IMR-90 (cell line): ENCODE data around the gene SEMA5A. TPM values are rescaled to one million over a fixed set of nuclear protein-coding genes. Genes with fewer than 3 reads are reported as not detected.

Experiments used
- ATAC-seq: fragments of 200-7000 bp; cut with Tn5 transposase; 2 replicates; pipeline ENCODE4 v1.9.1; 2020; ENCODE audit warnings: low read depth, mild to moderate bottlenecking, moderate library complexity
- BruUV-seq: library from RNA; stranded (reverse); fragments of 400-500 nt; replicated peaks from 2 replicates; lab custom pipeline; 2021; lab: Mats Ljungman, UMichigan
- CTCF ChIA-PET: fragments of 300-600 bp; formaldehyde crosslinking; extraction: SDS; loops from one replicate; lab custom pipeline; 2021; ENCODE audit warnings: antibody characterized with exemption; lab: Yijun Ruan, JAX
- POLR2A ChIA-PET: fragments of 300-600 bp; sonication (Branson Sonifier 250); formaldehyde crosslinking; loops from one replicate; lab custom pipeline; 2022; ENCODE audit warnings: antibody characterized with exemption; ENCODE audit not compliant: unreplicated experiment; lab: Charles Lee
- DNase-seq: peaks from one replicate; pipeline ENCODE4 v3.0.0; 2013
- H2AFZ ChIP-seq: replicated peaks from 2 replicates; pipeline ENCODE3; 2013; ENCODE audit warnings: low read length, mild to moderate bottlenecking; ENCODE audit not compliant: poor library complexity
- H2AK5ac ChIP-seq: 2 replicates; pipeline ENCODE4 v1.6.1; 2013; ENCODE audit warnings: low read depth, low read length, inconsistent platforms
- H2AK9ac ChIP-seq: replicated peaks from 2 replicates; pipeline ENCODE3; 2013; ENCODE audit warnings: mild to moderate bottlenecking, low read depth, low read length, moderate library complexity; ENCODE audit not compliant: poor library complexity
- H2BK120ac ChIP-seq: 2 replicates; pipeline ENCODE4 v1.6.1; 2013; ENCODE audit warnings: low read depth, low read length, inconsistent platforms
- H2BK15ac ChIP-seq: 3 replicates; pipeline ENCODE4 v1.6.1; 2013; ENCODE audit warnings: low read depth, low read length, inconsistent platforms
- H2BK20ac ChIP-seq: 2 replicates; pipeline ENCODE4 v1.6.1; 2013; ENCODE audit warnings: low read depth, mild to moderate bottlenecking, inconsistent platforms, low read length, moderate library complexity
- H2BK5ac ChIP-seq: 2 replicates; pipeline ENCODE4 v1.6.1; 2013; ENCODE audit warnings: mild to moderate bottlenecking, low read depth, low read length, inconsistent platforms; ENCODE audit not compliant: poor library complexity, severe bottlenecking
- H3K14ac ChIP-seq: replicated peaks from 2 replicates; pipeline ENCODE4 v1.6.1; 2013; ENCODE audit warnings: low read depth, low read length, inconsistent platforms
- H3K18ac ChIP-seq: 2 replicates; pipeline ENCODE4 v1.6.1; 2013; ENCODE audit warnings: low read depth, low read length, control low read depth
- H3K23ac ChIP-seq: 2 replicates; pipeline ENCODE4 v1.6.1; 2013; ENCODE audit warnings: low read depth, low read length, inconsistent platforms
- H3K27ac ChIP-seq: 2 replicates; pipeline ENCODE4 v1.5.1; 2013; ENCODE audit warnings: mild to moderate bottlenecking, control low read depth, low read length; ENCODE audit not compliant: insufficient read depth
- H3K27me3 ChIP-seq: 2 replicates; pipeline ENCODE4 v1.6.1; 2013; ENCODE audit warnings: low read length; ENCODE audit not compliant: control insufficient read depth, insufficient read depth
- H3K36me3 ChIP-seq: 2 replicates; pipeline ENCODE4 v1.6.1; 2013; ENCODE audit warnings: low read length, mixed read lengths; ENCODE audit not compliant: control insufficient read depth, insufficient read depth
- H3K4ac ChIP-seq: 2 replicates; pipeline ENCODE4 v1.6.1; 2013; ENCODE audit warnings: low read depth, low read length, inconsistent platforms
- H3K4me1 ChIP-seq: 2 replicates; pipeline ENCODE4 v1.6.1; 2013; ENCODE audit warnings: low read length, mixed read lengths; ENCODE audit not compliant: control insufficient read depth, insufficient read depth
- H3K4me2 ChIP-seq: 2 replicates; pipeline ENCODE4 v1.6.1; 2013; ENCODE audit warnings: low read depth, mild to moderate bottlenecking, control low read depth, low read length, moderate library complexity
- H3K4me3 ChIP-seq: 2 replicates; pipeline ENCODE4 v1.5.1; 2013; ENCODE audit warnings: low read depth, mild to moderate bottlenecking, control low read depth, low read length, moderate library complexity; ENCODE audit not compliant: insufficient read depth
- H3K56ac ChIP-seq: 2 replicates; pipeline ENCODE4 v1.6.1; 2013; ENCODE audit warnings: low read length, inconsistent platforms; ENCODE audit not compliant: insufficient read depth; ENCODE audit errors: extremely low read depth
- H3K79me1 ChIP-seq, 2 experiments: 2 replicates each; pipeline ENCODE4 v1.6.1; 2013; ENCODE audit warnings: low read length in 2 of 2, inconsistent platforms in 1 of 2, low read depth in 1 of 2
- H3K9ac ChIP-seq: 2 replicates; pipeline ENCODE4 v1.6.1; 2013; ENCODE audit warnings: low read depth, low read length, control low read depth
- H3K9me1 ChIP-seq: 2 replicates; pipeline ENCODE4 v1.6.1; 2013; ENCODE audit warnings: low read length, inconsistent platforms; ENCODE audit not compliant: insufficient read depth
- H3K9me3 ChIP-seq: 2 replicates; pipeline ENCODE4 v1.6.1; 2013; ENCODE audit warnings: low read length; ENCODE audit not compliant: control insufficient read depth, insufficient read depth
- H4K20me1 ChIP-seq: 2 replicates; pipeline ENCODE4 v1.6.1; 2013; ENCODE audit warnings: low read length, inconsistent platforms; ENCODE audit not compliant: insufficient read depth
- H4K5ac ChIP-seq: 2 replicates; pipeline ENCODE4 v1.6.1; 2013; ENCODE audit warnings: mild to moderate bottlenecking, low read depth, low read length, control low read depth
- H4K8ac ChIP-seq, 2 experiments: 2 replicates each; pipeline ENCODE4 v1.6.1; 2013; ENCODE audit warnings: low read depth in 2 of 2, low read length in 2 of 2, control low read depth in 1 of 2, inconsistent platforms in 1 of 2
- H4K91ac ChIP-seq: 2 replicates; pipeline ENCODE4 v1.6.1; 2013; ENCODE audit warnings: low read depth, low read length, inconsistent platforms; ENCODE audit not compliant: insufficient read depth
- BHLHE40 ChIP-seq: fragments of 150-350 bp; IDR thresholded peaks from 2 replicates; pipeline ENCODE4 v1.6.1; 2016; ENCODE audit warnings: mild to moderate bottlenecking, low read depth, low read length
- CEBPB ChIP-seq: IDR thresholded peaks from 2 replicates; pipeline ENCODE4 v1.6.1; 2012; ENCODE audit warnings: low read depth, low read length, improper control_type of control experiment
- FOS ChIP-seq: fragments of 150-350 bp; IDR thresholded peaks from 2 replicates; pipeline ENCODE4 v1.6.1; 2016; ENCODE audit warnings: low read depth, low read length
- MAZ ChIP-seq: IDR thresholded peaks from 2 replicates; pipeline ENCODE4 v1.6.1; 2012; ENCODE audit warnings: low read depth, mild to moderate bottlenecking, low read length, improper control_type of control experiment, moderate library complexity, borderline replicate concordance
- SMC3 ChIP-seq: fragments of 150-350 bp; IDR thresholded peaks from 2 replicates; pipeline ENCODE4 v1.6.1; 2016; ENCODE audit warnings: low read depth, mild to moderate bottlenecking, antibody characterized with exemption, low read length, moderate library complexity
- WGBS, 2 experiments: methylation state at CpG; one replicate each; pipeline versions ENCODE4 v1.1.5 to v1.1.7; 2013; ENCODE audit warnings: missing lambda C conversion rate in 2 of 2; ENCODE audit not compliant: insufficient read length in 1 of 2; ENCODE audit errors: extremely low coverage in 2 of 2; 5-methylcytosine and 5-hydroxymethylcytosine counted together
- dilution Hi-C: fragments of 300-500 bp; cut with HindIII; formaldehyde crosslinking; loops from one replicate; pipeline ENCODE4 v1.14.3; 2018; ENCODE audit warnings: low sequenced_read_pairs; ENCODE audit not compliant: unreplicated experiment
- in situ Hi-C: fragments of 300-500 bp; cut with MboI; formaldehyde crosslinking; loops from 3 replicates; pipeline ENCODE4 v1.14.3; 2019; ENCODE audit warnings: low sequenced_read_pairs, inconsistent platforms, mixed read lengths
- intact Hi-C: fragments of 100-400 bp; cut with micrococcal nuclease; formaldehyde crosslinking; loops from 2 replicates; pipeline ENCODE4 v1.10.0; 2022
- polyA plus RNA-seq, 3 experiments: library from polyadenylated mRNA; depleted of rRNA; stranded (reverse); fragments of >200 nt; gene quantifications; 2 replicates each; pipeline ENCODE4 v1.2.3, GENCODE V29; 2012; ENCODE audit warnings: low replicate concordance in 1 of 3
- total RNA-seq: library from RNA; depleted of rRNA; stranded (reverse); fragments of >200 nt; gene quantifications from 2 replicates; pipeline ENCODE4 v1.2.3, GENCODE V29; 2012
- TF ChIP-seq, protein P1 (sequence below): fragments of 150-350 bp; IDR thresholded peaks from 2 replicates; pipeline ENCODE4 v1.6.1; 2016; ENCODE audit warnings: low read depth, mild to moderate bottlenecking, low read length, moderate library complexity, borderline replicate concordance

SEMA5A gene
- total and polyA plus RNA-seq, 2 of the 4 experiments (the other 2 are of a cell fraction) = 8.2 to 9.9 TPM

DNA sequence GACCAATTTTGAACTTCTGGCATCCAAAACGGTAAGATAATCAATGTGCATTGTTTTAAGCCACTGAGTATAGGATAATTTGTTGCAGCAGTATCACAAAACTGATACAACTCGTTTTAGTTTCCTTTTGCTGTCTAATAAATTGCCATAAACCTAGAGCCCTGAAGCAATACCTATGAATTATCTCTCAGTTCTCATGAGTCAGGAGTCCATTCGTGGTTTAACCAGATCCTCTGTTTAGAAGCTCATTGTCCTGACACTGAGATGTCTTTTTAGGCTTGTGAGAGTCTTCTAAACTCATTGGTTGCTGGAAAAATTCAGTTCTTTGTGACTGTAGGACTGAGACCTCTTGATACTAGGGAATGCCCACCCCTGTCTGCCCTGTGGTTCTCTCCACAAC, 262.9 kb downstream of the SEMA5A start:
- H4K20me1 ChIP-seq = no peaks in the 10 kb centered on the region
- no peak overlapping the region for H2AK9ac ChIP-seq
- H3K36me3 ChIP-seq = no peaks in the 10 kb centered on the region
- intact Hi-C loops (no loop called here), in situ Hi-C loops (no loop called here), dilution Hi-C loops (no loop called here)
- H3K23ac ChIP-seq = no peak overlapping the region
- CTCF ChIA-PET = no interaction called here
- H2BK120ac ChIP-seq = no peak overlapping the region
- no peak overlapping the region for H3K56ac ChIP-seq
- ATAC-seq (no peak), DNase-seq (peak; percentile 52)
- no CpG with 5 or more reads among the region's 3 CpGs for WGBS, 2 experiments
- POLR2A ChIA-PET = no interaction called here
- H4K5ac ChIP-seq = no peak overlapping the region
- H3K9me3 ChIP-seq = peaks cover 2% of the 10 kb centered on the region; the same call in 1 of the 2 replicates
- H3K18ac ChIP-seq = no peak overlapping the region
- H3K27me3 ChIP-seq = no peaks in the 10 kb centered on the region
- no peak overlapping the region for H4K91ac ChIP-seq
- peaks cover 0 to 21% of the 10 kb centered on the region in 2 experiments; a peak in 3 of 4 replicates for H3K79me1 ChIP-seq
- H3K9me1 ChIP-seq = peaks cover 8% of the 10 kb centered on the region; the same call in 1 of the 2 replicates
- no peak overlapping the region for H3K4me3 ChIP-seq
- BruUV-seq = no TSS peak
- no peak overlapping the region for H3K4ac ChIP-seq
- H3K27ac ChIP-seq = no peak overlapping the region
- no peak for TF ChIP-seq SMC3
- TF ChIP-seq, protein P1, sequence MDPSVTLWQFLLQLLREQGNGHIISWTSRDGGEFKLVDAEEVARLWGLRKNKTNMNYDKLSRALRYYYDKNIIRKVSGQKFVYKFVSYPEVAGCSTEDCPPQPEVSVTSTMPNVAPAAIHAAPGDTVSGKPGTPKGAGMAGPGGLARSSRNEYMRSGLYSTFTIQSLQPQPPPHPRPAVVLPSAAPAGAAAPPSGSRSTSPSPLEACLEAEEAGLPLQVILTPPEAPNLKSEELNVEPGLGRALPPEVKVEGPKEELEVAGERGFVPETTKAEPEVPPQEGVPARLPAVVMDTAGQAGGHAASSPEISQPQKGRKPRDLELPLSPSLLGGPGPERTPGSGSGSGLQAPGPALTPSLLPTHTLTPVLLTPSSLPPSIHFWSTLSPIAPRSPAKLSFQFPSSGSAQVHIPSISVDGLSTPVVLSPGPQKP = no peak
- TF ChIP-seq FOS = no peak
- no peak for TF ChIP-seq BHLHE40
- TF ChIP-seq MAZ = no peak
- 0 out of 2 replicates have a peak, but pooled peaks have one; percentile 35 for TF ChIP-seq CEBPB
- no peak overlapping the region for H2AK5ac ChIP-seq
- H4K8ac ChIP-seq = no peak overlapping the region
- peaks cover 4% of the 10 kb centered on the region for H3K4me1 ChIP-seq
- H2AFZ ChIP-seq = no peak overlapping the region
- H3K9ac ChIP-seq = no peak overlapping the region
- no peak overlapping the region; the same call in 1 of the 2 replicates for H3K14ac ChIP-seq
- H3K4me2 ChIP-seq = no peak overlapping the region
- no peak overlapping the region for H2BK20ac ChIP-seq
- H2BK15ac ChIP-seq = no peak overlapping the region
- H2BK5ac ChIP-seq = no peak overlapping the region
